H1 (cell line): ENCODE measurements around the gene PLEKHG3. TPM values are rescaled to one million over a fixed set of nuclear protein-coding genes. Genes with fewer than 3 reads are reported as not detected.

Experiments used
- CTCF ChIA-PET: fragments of 300-600 bp; sonication (Branson Sonifier 250); formaldehyde crosslinking; loops from one replicate; lab custom pipeline; 2021; ENCODE audit not compliant: partially characterized antibody; lab: Charles Lee
- POLR2A ChIA-PET: fragments of 300-600 bp; sonication (Branson Sonifier 250); formaldehyde crosslinking; loops from one replicate; lab custom pipeline; 2021; ENCODE audit warnings: inconsistent platforms; ENCODE audit not compliant: partially characterized antibody; lab: Charles Lee
- DNase-seq, 2 experiments: peaks; one replicate each; pipeline versions ENCODE4 v3.0.0 to v3.0.0-alpha.2; 2010 to 2022; ENCODE audit warnings: low spot score in 2 of 2, low read depth in 1 of 2, mixed read lengths in 1 of 2
- FAIRE-seq: peaks from 2 replicates; lab custom pipeline; 2011; peaks lifted over from hg19 to GRCh38; lab: Jason Lieb, UNC
- H2AFZ ChIP-seq: 2 replicates; pipeline ENCODE4 v1.8.1; 2012; ENCODE audit warnings: low read length, inconsistent platforms
- H2AK5ac ChIP-seq: 2 replicates; pipeline ENCODE4 v1.6.1; 2013; ENCODE audit warnings: low read depth, low read length
- H2BK120ac ChIP-seq: replicated peaks from 2 replicates; pipeline ENCODE3; 2013; ENCODE audit warnings: low read depth, low read length, inconsistent platforms
- H2BK12ac ChIP-seq: 2 replicates; pipeline ENCODE4 v1.6.1; 2013; ENCODE audit warnings: low read depth, low read length
- H2BK15ac ChIP-seq: 2 replicates; pipeline ENCODE4 v1.6.1; 2013; ENCODE audit warnings: low read length
- H2BK20ac ChIP-seq: 2 replicates; pipeline ENCODE4 v1.6.1; 2013; ENCODE audit warnings: low read length
- H2BK5ac ChIP-seq: 2 replicates; pipeline ENCODE4 v1.6.1; 2013; ENCODE audit warnings: low read depth, low read length
- H3K14ac ChIP-seq: 2 replicates; pipeline ENCODE4 v1.6.1; 2013; ENCODE audit warnings: inconsistent platforms; ENCODE audit not compliant: insufficient read length
- H3K18ac ChIP-seq: 2 replicates; pipeline ENCODE4 v1.6.1; 2013; ENCODE audit warnings: low read length; ENCODE audit errors: extremely low read depth
- H3K23ac ChIP-seq: 2 replicates; pipeline ENCODE4 v1.6.1; 2013; ENCODE audit warnings: inconsistent platforms; ENCODE audit not compliant: insufficient read length
- H3K23me2 ChIP-seq: 2 replicates; pipeline ENCODE4 v1.6.1; 2013; ENCODE audit warnings: low read depth, low read length
- H3K27ac ChIP-seq: 2 replicates; pipeline ENCODE4 v1.6.1; 2011; ENCODE audit warnings: low read depth, low read length, inconsistent platforms
- H3K27me3 ChIP-seq, 4 experiments: replicated peaks in 1 of 4; 1 replicate in 1 of 4; 2 replicates in 3 of 4; pipeline versions ENCODE4 v1.6.1 to v1.8.1; 2011 to 2013; ENCODE audit warnings: low read length in 3 of 4, mild to moderate bottlenecking in 3 of 4, inconsistent platforms in 2 of 4, mixed read lengths in 2 of 4, moderate library complexity in 1 of 4; ENCODE audit not compliant: control insufficient read depth in 3 of 4, insufficient read depth in 3 of 4; ENCODE audit errors: extremely low read depth in 1 of 4
- H3K36me3 ChIP-seq, 4 experiments: 2 replicates each; pipeline versions ENCODE4 v1.6.1 to v1.8.1; 2011 to 2013; ENCODE audit warnings: mild to moderate bottlenecking in 4 of 4, low read length in 3 of 4, moderate library complexity in 2 of 4, control low read depth in 1 of 4, inconsistent platforms in 1 of 4; ENCODE audit not compliant: insufficient read depth in 4 of 4, control insufficient read depth in 2 of 4
- H3K4ac ChIP-seq: replicated peaks from 2 replicates; pipeline ENCODE3; 2013; ENCODE audit warnings: low read length, low read depth, mixed read lengths, inconsistent platforms; ENCODE audit not compliant: insufficient read length
- H3K4me1 ChIP-seq, 4 experiments: replicated peaks in 1 of 4; 1 replicate in 1 of 4; 2 replicates in 3 of 4; pipeline versions ENCODE4 v1.6.1 to v1.8.1; 2011 to 2013; ENCODE audit warnings: low read length in 3 of 4, inconsistent platforms in 2 of 4, mixed read lengths in 1 of 4; ENCODE audit not compliant: insufficient read depth in 4 of 4, control insufficient read depth in 3 of 4
- H3K4me2 ChIP-seq, 2 experiments: 2 replicates each; pipeline versions ENCODE4 v1.6.1 to v1.8.1; 2011 to 2013; ENCODE audit warnings: low read depth in 2 of 2, low read length in 2 of 2, control low read depth in 1 of 2, inconsistent platforms in 1 of 2, mild to moderate bottlenecking in 1 of 2; ENCODE audit not compliant: insufficient read depth in 1 of 2
- H3K4me3 ChIP-seq, 4 experiments: fragments of 200-600, 300-600 bp in 1 of 4; sonication (generic), shearing (Covaris generic), sonication (Bioruptor Twin) in 1 of 4; 2 replicates each; pipeline versions ENCODE4 v1.5.1 to v1.8.1; 2011 to 2016; ENCODE audit warnings: low read length in 4 of 4, low read depth in 3 of 4, control low read depth in 2 of 4, inconsistent platforms in 2 of 4, mild to moderate bottlenecking in 2 of 4, mixed read lengths in 1 of 4, moderate library complexity in 1 of 4; ENCODE audit not compliant: insufficient read depth in 2 of 4; ENCODE audit errors: extremely low read depth in 1 of 4
- H3K56ac ChIP-seq: replicated peaks from 2 replicates; pipeline ENCODE3; 2013; ENCODE audit warnings: low read depth, mild to moderate bottlenecking, mixed read lengths, low read length, inconsistent platforms; ENCODE audit not compliant: insufficient read length
- H3K79me1 ChIP-seq: 2 replicates; pipeline ENCODE4 v1.6.1; 2013; ENCODE audit warnings: low read depth, low read length, control low read depth
- H3K79me2 ChIP-seq, 2 experiments: 2 replicates each; pipeline versions ENCODE4 v1.6.1 to v1.8.1; 2012 to 2013; ENCODE audit warnings: low read length in 2 of 2, mild to moderate bottlenecking in 2 of 2, inconsistent platforms in 1 of 2; ENCODE audit not compliant: insufficient read depth in 2 of 2, control insufficient read depth in 1 of 2
- H3K9ac ChIP-seq, 4 experiments: replicated peaks in 1 of 4; 1 replicate in 1 of 4; 2 replicates in 3 of 4; pipeline versions ENCODE4 v1.6.1 to v1.8.1; 2011 to 2013; ENCODE audit warnings: low read depth in 3 of 4, low read length in 3 of 4, control low read depth in 2 of 4, mild to moderate bottlenecking in 2 of 4, moderate library complexity in 2 of 4, inconsistent platforms in 1 of 4; ENCODE audit errors: extremely low read depth in 1 of 4
- H3K9me3 ChIP-seq, 2 experiments: 2 replicates each; pipeline versions ENCODE4 v1.6.1 to v1.8.1; 2012 to 2013; ENCODE audit warnings: mild to moderate bottlenecking in 2 of 2, moderate library complexity in 2 of 2, control low read depth in 1 of 2, inconsistent platforms in 1 of 2, low read depth in 1 of 2, low read length in 1 of 2, mixed read lengths in 1 of 2; ENCODE audit not compliant: insufficient read depth in 2 of 2
- H4K20me1 ChIP-seq, 2 experiments: replicated peaks in 1 of 2; 2 replicates each; pipeline versions ENCODE3 to v1.8.1; 2011 to 2013; ENCODE audit warnings: inconsistent platforms in 2 of 2, low read length in 2 of 2, mild to moderate bottlenecking in 1 of 2; ENCODE audit not compliant: insufficient read depth in 2 of 2, control insufficient read depth in 1 of 2
- H4K5ac ChIP-seq: 2 replicates; pipeline ENCODE4 v1.6.1; 2013; ENCODE audit warnings: low read length, low read depth, mixed read lengths, inconsistent platforms; ENCODE audit not compliant: insufficient read length
- H4K8ac ChIP-seq: 2 replicates; pipeline ENCODE4 v1.8.0; 2013; ENCODE audit warnings: mild to moderate bottlenecking, moderate library complexity, low read length, inconsistent platforms; ENCODE audit not compliant: insufficient read depth; ENCODE audit errors: extremely low read depth
- H4K91ac ChIP-seq: replicated peaks from 2 replicates; pipeline ENCODE3; 2013; ENCODE audit warnings: low read length, mixed read lengths, inconsistent platforms; ENCODE audit not compliant: insufficient read length
- CEBPB ChIP-seq: IDR thresholded peaks from 2 replicates; pipeline ENCODE4 v1.6.1; 2012; ENCODE audit warnings: low read depth, low read length
- WGBS, 2 experiments: shearing (Covaris generic) in 1 of 2; methylation state at CpG; one replicate each; pipeline versions ENCODE4 v1.1.6 to v1.1.7; 2013 to 2015; ENCODE audit warnings: low lambda C conversion rate in 2 of 2, mixed read lengths in 2 of 2, inconsistent platforms in 1 of 2, low coverage in 1 of 2, missing lambda C conversion rate in 1 of 2; ENCODE audit not compliant: insufficient replicate concordance in 2 of 2, insufficient coverage in 1 of 2, insufficient read length in 1 of 2; ENCODE audit errors: extremely low coverage in 1 of 2, missing lambda C conversion rate in 1 of 2; 5-methylcytosine and 5-hydroxymethylcytosine counted together
- polyA plus RNA-seq, 7 experiments: library from polyadenylated mRNA; depleted of rRNA in 3 of 7; stranded (reverse) in 5 of 7; unstranded in 2 of 7; fragments of >200 nt in 5 of 7; fragments of 200-250 nt in 2 of 7; gene quantifications; 1 replicate in 5 of 7; 2 replicates in 1 of 7; 4 replicates in 1 of 7; pipeline versions ENCODE4 v1.2.1 to v1.2.3, GENCODE V29; 2011 to 2013; ENCODE audit warnings: missing spikeins in 2 of 7, mixed read lengths in 2 of 7
- total RNA-seq: library from RNA; stranded (reverse); fragmentation: NEBNext Ultra II Directional; extraction: Animal tissue kit (Norgen Biotek cat#: 25700); gene quantifications from 2 replicates; pipeline ENCODE4 v1.2.1, GENCODE V29; 2021
- TF ChIP-seq, protein P1 (sequence below), 3 experiments: IDR thresholded peaks; 1 replicate in 2 of 3; 2 replicates in 1 of 3; pipeline versions ENCODE4 v1.5.1 to v1.6.1; 2011; ENCODE audit warnings: low read length in 3 of 3, mild to moderate bottlenecking in 3 of 3, inconsistent platforms in 2 of 3, low read depth in 1 of 3, moderate library complexity in 1 of 3; ENCODE audit not compliant: insufficient read depth in 1 of 3; ENCODE audit errors: control extremely low read depth in 1 of 3

Gene PLEKHG3
- total and polyA plus RNA-seq, 2 of the 8 experiments (the other 6 are each of a cell fraction or from before 2014, with no cell fraction given) = 43.4 to 90.6 TPM

GRCh38 chr14:64733321-64733720, 29.1 kb downstream of the PLEKHG3 start:
- Histone ChIP-seq H2AK5ac (no peak overlapping the region), H3K14ac (no peak overlapping the region), H3K23ac (no peak overlapping the region), H3K27me3 (no peaks in the 10 kb centered on the region), H3K18ac (no peak overlapping the region), H2BK20ac (no peak overlapping the region), H3K79me2 (peaks cover 0 to 23% of the 10 kb centered on the region in 2 experiments; a peak in 1 of 4 replicates), H3K9me3 (no peaks in the 10 kb centered on the region), H3K56ac (no peak overlapping the region), H3K4me1 (peaks cover 0 to 13% (median 6%) of the 10 kb centered on the region in 4 experiments; a peak in 6 of 7 replicates), H2BK15ac (no peak overlapping the region), H3K4me3 (no peak overlapping the region), H3K23me2 (no peaks in the 10 kb centered on the region), H3K27ac (no peak overlapping the region), H3K4ac (no peak overlapping the region), H3K36me3 (peaks cover 14 to 42% (median 37%) of the 10 kb centered on the region in 4 experiments), H4K5ac (no peak overlapping the region), H4K8ac (no peak overlapping the region), H3K9ac (no peak overlapping the region), H2BK120ac (no peak overlapping the region), H4K20me1 (peaks cover 6 to 13% of the 10 kb centered on the region in 2 experiments), H2BK12ac (no peak overlapping the region), H3K4me2 (no peak overlapping the region), H4K91ac (no peak overlapping the region), H2AFZ (no peak overlapping the region), H2BK5ac (no peak overlapping the region), H3K79me1 (peaks cover 2% of the 10 kb centered on the region; the same call in 1 of the 2 replicates)
- 84% methylated on average over 11 of the region's 11 CpGs; no CpG with 5 or more reads in 1 of the 2 experiments for WGBS, 2 experiments
- ChIA-PET POLR2A (no interaction called here), CTCF (no interaction called here)
- FAIRE-seq (no peak), DNase-seq (no peak)
- no peak for TF ChIP-seq CEBPB
- TF ChIP-seq, protein P1, sequence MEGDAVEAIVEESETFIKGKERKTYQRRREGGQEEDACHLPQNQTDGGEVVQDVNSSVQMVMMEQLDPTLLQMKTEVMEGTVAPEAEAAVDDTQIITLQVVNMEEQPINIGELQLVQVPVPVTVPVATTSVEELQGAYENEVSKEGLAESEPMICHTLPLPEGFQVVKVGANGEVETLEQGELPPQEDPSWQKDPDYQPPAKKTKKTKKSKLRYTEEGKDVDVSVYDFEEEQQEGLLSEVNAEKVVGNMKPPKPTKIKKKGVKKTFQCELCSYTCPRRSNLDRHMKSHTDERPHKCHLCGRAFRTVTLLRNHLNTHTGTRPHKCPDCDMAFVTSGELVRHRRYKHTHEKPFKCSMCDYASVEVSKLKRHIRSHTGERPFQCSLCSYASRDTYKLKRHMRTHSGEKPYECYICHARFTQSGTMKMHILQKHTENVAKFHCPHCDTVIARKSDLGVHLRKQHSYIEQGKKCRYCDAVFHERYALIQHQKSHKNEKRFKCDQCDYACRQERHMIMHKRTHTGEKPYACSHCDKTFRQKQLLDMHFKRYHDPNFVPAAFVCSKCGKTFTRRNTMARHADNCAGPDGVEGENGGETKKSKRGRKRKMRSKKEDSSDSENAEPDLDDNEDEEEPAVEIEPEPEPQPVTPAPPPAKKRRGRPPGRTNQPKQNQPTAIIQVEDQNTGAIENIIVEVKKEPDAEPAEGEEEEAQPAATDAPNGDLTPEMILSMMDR (IDR thresholded peaks at IDR 0.05; ENCODE audit: control extremely low read depth in 1 of 3, insufficient read depth in 1 of 3, low read depth in 1 of 3, low read length in 3 of 3) = no peak
